ENCODE data around the gene PLEKHH2.

Gene PLEKHH2

GRCh38 chr2:43812947-43813346, 175.9 kb downstream of the PLEKHH2 start:
- DNase-seq (ENCODE audit: low spot score), result no peak

- DNase-seq (ENCODE audit: low spot score), result no peak
These were observed 177.7 kb downstream of the PLEKHH2 start for GRCh38 chr2:43814711-43815110.

Data from pons (tissue), 1 donor.